ENCODE results near the gene SPAAR.

DNA sequence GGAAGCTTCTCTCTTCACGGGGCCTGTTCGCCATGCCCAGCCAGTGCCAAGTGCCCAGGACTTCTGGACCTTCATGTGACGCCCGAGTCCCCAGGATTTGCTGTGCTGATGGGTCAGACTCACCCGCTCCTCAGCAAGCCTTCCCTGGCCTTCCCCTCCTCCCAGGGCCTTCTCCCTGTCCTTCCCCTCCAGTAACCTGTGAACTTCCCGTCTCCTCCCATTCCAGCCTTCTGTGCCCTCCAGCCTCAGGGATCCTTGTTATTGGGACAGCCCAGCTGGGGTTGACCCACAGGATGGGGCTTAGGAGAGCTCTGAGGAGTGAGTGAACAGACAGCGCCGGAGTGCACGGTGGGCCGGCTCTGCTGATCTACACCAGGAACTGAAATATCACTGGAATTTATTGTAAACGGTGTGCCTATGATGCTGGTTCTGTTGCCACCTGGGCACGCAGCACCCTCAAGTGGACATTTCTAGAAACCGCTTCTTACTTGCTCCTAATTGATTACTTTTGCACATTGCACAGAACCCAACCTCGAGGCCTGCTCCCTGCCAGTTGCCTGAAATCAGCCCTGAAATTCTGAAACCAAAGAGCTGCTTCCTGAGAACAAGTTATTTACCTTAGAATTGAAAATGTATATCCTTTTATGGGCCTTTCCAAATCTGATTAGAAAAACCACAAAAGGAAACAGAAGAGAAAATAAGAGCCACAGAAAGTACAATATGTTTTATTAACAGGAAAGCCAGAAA, 1.5 kb downstream of the SPAAR start:
- TF ChIP-seq CTCF (conservative IDR thresholded peaks at IDR 0.05) (peak; percentile 67), EZH2 (IDR thresholded peaks at IDR 0.05; ENCODE audit: low read depth) (no peak)
